ENCODE data around the gene BRMS1.

DNA sequence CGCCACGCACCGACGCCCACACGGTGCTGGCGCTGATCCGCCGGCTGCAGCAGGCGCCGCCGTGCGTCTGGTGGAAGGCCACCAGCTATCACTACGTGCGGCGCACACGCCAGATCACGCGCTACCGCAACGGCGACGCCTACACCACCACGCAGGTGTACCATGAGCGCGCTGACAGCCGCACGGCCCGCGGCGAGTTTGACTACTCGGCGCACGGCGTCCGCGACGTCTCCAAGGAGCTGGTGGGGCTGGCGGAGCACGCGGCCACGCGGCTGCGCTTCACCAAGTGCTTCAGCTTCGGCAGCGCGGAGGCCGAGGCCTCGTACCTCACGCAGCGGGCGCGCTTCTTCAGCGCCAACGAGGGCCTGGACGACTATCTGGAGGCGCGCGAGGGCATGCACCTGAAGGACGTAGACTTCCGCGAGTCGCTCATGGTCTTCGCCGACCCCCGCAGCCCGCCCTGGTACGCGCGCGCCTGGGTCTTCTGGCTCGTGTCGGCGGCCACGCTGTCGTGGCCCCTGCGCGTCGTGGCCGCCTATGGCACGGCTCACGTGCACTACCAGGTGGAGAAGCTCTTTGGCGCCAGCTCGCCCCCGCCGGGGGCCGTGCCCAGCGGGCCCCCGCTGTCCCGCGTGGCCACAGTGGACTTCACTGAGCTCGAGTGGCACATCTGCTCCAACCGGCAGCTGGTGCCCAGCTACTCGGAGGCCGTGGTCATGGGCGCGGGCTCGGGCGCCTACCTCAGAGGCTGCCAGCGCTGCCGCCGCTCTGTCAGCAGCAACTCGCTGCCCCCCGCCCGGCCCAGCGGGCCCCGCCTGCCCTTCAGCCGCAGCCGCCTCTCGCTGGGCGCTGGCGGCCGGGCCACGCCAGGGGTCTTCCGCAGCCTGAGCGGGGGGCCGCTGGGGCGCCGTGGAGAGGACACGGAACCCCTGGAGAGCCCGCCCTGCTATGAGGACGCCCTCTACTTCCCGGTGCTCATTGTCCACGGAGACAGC, 50.0 kb downstream of the BRMS1 start:
- TF ChIP-seq, protein P1, sequence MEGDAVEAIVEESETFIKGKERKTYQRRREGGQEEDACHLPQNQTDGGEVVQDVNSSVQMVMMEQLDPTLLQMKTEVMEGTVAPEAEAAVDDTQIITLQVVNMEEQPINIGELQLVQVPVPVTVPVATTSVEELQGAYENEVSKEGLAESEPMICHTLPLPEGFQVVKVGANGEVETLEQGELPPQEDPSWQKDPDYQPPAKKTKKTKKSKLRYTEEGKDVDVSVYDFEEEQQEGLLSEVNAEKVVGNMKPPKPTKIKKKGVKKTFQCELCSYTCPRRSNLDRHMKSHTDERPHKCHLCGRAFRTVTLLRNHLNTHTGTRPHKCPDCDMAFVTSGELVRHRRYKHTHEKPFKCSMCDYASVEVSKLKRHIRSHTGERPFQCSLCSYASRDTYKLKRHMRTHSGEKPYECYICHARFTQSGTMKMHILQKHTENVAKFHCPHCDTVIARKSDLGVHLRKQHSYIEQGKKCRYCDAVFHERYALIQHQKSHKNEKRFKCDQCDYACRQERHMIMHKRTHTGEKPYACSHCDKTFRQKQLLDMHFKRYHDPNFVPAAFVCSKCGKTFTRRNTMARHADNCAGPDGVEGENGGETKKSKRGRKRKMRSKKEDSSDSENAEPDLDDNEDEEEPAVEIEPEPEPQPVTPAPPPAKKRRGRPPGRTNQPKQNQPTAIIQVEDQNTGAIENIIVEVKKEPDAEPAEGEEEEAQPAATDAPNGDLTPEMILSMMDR (IDR thresholded peaks at IDR 0.05), result no peak
- TF ChIP-seq EZH2 (IDR thresholded peaks at IDR 0.05) (no peak), EZH2phosphoT487 (IDR thresholded peaks at IDR 0.05) (no peak)
